T1000 (cell line): ENCODE results near the gene SFXN5.
"Not testable (repeated sequence)": the region's sequence is repeated elsewhere in the genome, so short reads cannot be mapped to it uniquely, and the experiment has no call there.

Source experiments
- DNase-seq: peaks from one replicate; lab custom pipeline; 2025; ENCODE audit warnings: mixed read lengths; lab: John Stamatoyannopoulos, UW

SFXN5 gene

GRCh38 chr2:73071360-73072128 is at the start of gene SFXN5:
TSS of gene SFXN5 (minus strand) at chr2:73071712. CDS start at chr2:73071705, 7 bp downstream.
- DNase-seq = peak; percentile 93

- DNase-seq = not testable (repeated sequence)
These were observed 48.2 kb upstream of the SFXN5 start for GRCh38 chr2:73119611-73120239.

GRCh38 chr2:73117441-73117840 is 45.9 kb upstream of the SFXN5 start:
- DNase-seq = no peak

GRCh38 chr2:73116182-73116960 is 44.9 kb upstream of the SFXN5 start:
- no peak for DNase-seq

- peak; percentile 22 for DNase-seq
These were observed 42.9 kb upstream of the SFXN5 start for GRCh38 chr2:73114273-73114867.

GRCh38 chr2:73112913-73113854 is 41.7 kb upstream of the SFXN5 start, which contains the start of gene RAB11FIP5:
TSS of gene RAB11FIP5 (minus strand) at chr2:73112948. CDS start at chr2:73112777, 171 bp downstream.
- peak; percentile 67 for DNase-seq

GRCh38 chr2:73112026-73112912 is 40.8 kb upstream of the SFXN5 start:
- DNase-seq = no peak

GRCh38 chr2:73111073-73112025 is 39.8 kb upstream of the SFXN5 start:
- no peak for DNase-seq

GRCh38 chr2:73110168-73111072 is 38.9 kb upstream of the SFXN5 start:
- no peak for DNase-seq

- DNase-seq = no peak
These were observed 38.1 kb upstream of the SFXN5 start for GRCh38 chr2:73109431-73110167.

GRCh38 chr2:73107211-73107926 is 35.9 kb upstream of the SFXN5 start:
- DNase-seq = no peak

- DNase-seq = no peak
These were observed 35.3 kb upstream of the SFXN5 start for GRCh38 chr2:73106791-73107190.

GRCh38 chr2:73105511-73105971 is 34.0 kb upstream of the SFXN5 start:
- no peak for DNase-seq

- DNase-seq = no peak
These were observed 33.4 kb upstream of the SFXN5 start for GRCh38 chr2:73104933-73105332.

GRCh38 chr2:73103018-73103542 is 31.6 kb upstream of the SFXN5 start:
- DNase-seq = no peak
